GM19452 (cell line): ENCODE data around the gene TRAF2.

Source experiments
- ATAC-seq: cut with Tn5 transposase; IDR thresholded peaks from one replicate; pipeline ENCODE4 v1.9.1; 2021; ENCODE audit not compliant: unreplicated experiment

TRAF2 gene

DNA sequence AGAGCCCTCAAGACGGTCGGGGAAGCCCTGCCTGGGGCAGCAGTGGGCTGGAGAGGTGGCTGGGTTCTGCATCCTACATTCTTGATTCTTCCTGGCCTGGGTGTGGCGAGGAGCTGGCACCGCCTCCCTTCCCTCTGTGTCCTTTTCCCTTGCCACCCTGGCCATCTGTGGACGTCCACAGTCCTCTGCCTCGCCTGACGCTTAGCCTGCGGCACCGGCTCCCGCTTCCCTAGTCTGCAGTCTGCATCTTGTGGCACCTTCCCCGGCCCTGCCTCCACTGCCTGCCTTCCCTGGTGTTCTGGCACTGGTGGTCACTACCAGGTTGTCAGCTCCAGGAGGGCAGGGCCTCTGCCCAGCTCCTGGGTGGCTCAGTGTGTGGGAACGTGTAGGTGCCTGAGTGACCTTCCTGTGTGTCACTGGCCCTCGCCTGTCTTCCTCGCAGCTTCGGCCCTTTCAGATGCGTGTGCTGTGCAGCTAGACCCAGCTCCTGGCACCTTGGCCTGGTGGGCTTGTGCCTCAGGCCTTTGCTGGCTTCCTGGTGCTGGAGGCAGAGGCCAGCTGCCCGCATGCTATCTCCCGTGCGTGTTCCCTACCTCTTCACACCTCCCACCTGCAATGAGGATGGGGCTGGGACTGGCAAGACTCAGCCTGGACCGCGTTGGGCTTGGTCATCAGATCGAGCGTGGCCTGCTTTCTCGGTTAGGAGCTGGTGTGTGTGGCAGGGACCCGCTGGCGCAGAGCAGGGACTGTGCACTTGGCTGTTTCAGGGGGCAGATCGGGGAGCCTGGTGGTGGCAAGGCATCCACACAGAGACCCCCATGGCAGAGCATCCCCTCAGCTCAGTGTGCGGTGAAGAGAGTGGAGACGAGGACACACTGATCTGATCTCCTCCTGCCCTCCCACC, 20.9 kb downstream of the TRAF2 start:
- ATAC-seq, result no peak

GRCh38 chr9:136910197-136910900, 24.0 kb downstream of the TRAF2 start:
- no peak for ATAC-seq

DNA sequence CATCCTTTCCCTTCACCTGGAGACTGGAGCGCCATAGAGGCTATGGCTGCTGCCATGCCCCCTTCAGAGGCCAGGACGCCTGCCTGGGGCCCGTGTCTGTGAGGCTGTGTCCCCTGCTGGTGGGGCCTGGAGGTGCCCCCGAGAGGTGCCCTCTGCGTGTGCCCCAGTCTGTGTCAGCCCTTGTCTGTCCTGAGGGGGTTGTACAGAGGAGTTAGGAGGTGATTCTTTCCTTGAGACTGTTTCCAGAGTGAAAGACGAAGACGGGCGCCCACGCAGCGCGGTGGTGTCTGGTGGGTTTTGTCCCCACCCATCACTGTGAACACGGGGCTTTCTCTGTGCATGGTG, 24.6 kb downstream of the TRAF2 start:
- no peak for ATAC-seq

DNA sequence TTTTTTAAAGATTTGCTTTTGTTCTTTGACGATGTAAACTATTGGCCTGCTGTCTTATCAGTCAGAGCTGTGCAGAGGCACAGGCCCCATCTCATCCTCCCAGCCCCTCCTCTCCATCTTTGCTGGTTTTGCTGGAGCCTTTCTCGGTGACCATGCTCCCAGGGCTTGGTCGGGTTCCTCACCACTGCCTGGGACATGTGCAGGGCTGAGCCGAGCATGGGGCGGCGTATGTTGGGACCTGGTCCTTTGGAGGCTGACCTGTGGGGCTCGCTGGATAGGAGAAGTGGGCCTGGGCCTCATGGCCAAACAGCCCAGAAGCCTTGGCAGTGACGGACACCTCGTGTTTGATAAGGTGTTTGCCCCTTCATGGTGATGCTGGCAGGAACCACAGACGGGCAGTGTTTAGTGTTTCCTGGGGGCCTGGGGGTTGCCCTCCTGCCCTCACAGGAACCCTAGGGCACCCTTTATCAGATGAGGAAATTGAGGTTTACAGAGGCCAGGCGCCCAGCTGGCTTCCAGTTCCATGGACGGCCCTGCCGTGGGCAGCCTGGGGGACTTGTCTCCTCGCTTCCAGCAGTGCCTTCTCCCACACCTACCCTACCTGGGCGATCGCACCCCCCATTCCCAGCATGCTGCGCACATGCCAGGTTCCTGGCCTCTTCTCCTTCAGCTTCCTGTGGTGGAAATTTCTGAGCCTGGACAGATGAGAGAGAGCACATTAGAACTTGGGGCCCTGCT, 27.6 kb downstream of the TRAF2 start:
- no peak for ATAC-seq

DNA sequence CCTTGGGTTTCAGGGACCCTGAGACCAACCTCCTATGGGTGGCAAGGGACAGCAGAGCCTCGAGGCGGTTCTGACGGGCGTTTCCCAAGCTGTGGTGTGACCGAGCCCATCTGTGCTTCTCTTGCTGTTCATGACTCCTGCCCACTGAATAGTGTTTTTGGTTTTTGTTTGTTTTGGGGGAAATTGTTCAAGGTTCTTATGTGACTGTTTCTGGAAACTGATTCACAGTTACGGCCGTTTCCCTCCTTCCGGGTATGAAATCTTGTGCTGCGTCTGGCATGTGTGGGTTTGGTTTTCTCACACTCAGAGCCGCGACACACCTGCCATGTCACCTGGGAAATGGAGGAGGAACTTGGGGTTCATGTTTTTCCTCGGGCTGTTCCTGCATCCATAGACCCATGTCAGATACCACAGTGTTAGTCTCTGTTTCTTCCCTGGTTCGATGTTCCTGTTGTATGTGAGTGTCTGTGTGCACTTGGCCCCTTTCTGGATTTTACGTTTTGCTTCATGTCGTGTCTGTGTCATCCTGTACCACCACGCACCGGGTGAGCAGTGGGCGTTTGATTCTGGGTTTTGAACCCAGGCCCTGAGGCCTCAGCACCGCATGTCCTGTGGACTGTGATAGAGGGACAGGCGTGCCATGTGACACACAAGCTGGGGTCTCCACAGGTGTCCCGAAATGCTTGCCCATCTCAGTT, 29.5 kb downstream of the TRAF2 start:
- ATAC-seq, result no peak

DNA sequence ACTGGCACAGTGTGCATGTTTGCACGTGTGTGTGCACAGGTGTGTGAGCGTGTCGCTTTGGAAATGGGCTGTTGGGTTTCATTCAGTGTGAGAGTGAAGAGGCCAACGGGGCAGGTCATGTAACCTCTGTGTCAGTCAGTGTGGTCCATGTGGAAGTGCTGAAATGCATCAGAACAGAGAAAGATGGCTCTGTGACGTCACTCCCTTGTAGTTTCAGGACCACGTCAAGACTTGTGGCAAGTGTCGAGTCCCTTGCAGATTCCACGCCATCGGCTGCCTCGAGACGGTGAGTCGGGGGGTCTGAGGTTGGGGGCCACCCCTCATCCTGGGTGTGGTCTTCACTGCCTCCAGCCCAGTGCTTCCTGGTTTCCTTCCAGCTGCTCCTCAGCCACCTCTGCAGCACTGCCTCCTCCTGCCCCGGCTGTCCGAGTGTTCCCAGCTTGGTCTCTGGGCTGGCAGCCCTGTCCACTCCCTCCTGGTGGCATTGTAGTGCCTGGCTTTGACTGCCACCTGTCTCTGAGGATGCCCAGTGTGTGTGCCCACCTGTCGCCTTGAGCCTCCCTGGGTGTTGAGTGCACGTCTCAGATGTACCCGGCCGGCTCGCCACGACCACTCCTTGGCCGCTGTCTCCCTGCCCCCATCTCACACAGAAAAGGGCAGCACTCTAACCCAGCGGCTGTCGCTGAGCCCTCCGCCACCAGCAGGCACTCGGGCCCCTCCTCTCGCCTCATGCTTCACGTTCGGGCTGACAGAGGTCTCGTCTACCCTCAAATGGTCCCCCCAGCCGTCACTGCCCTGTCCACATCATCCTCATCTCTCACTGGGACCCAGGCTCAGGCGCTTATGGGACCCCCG, 30.2 kb downstream of the TRAF2 start:
- no peak for ATAC-seq

DNA sequence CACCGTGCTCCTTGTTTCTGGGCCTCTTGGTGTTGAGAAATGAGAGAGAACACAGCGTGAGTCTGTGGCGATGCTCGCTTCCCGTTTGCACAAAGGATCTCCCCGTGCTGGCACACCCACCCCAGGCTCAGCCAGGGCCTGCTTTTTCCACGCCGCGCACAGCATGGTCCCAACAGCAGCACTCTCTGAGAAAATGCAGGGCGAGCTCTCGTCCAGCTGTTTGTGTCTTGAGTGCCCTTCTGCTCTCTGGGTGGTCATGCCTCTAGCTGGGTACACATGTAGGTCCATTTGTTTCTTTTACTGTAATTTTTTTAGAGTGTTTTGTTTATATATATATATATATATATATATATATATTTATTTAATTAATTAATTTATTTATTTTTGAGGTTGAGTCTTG, 31.6 kb downstream of the TRAF2 start:
- ATAC-seq, result no peak

GRCh38 chr9:136920069-136920468, 33.8 kb downstream of the TRAF2 start:
- ATAC-seq, result no peak

GRCh38 chr9:136920734-136921231, 34.5 kb downstream of the TRAF2 start:
- ATAC-seq, result no peak

DNA sequence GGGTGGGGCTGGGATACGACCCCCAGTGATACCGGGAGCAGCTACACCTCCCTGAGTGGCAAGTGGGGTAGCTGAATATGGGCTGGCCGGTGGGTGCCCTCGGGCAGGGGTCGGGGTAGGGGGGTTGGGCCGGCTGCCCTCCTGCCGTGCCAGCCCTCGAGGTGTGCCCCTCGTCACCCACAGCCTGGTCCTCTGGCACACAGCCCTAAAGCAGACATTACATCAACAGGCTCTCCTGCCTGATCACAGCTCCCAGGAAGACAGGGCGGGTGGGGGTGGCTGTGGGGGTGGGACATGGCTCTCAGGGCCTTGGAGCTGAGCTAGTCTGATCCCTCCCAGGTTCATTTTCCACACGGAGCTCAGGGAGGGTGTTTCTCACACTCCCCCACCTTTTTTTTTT, 35.0 kb downstream of the TRAF2 start:
- no peak for ATAC-seq

- no peak for ATAC-seq
Measured at GRCh38 chr9:136921718-136922117, 35.4 kb downstream of the TRAF2 start.

DNA sequence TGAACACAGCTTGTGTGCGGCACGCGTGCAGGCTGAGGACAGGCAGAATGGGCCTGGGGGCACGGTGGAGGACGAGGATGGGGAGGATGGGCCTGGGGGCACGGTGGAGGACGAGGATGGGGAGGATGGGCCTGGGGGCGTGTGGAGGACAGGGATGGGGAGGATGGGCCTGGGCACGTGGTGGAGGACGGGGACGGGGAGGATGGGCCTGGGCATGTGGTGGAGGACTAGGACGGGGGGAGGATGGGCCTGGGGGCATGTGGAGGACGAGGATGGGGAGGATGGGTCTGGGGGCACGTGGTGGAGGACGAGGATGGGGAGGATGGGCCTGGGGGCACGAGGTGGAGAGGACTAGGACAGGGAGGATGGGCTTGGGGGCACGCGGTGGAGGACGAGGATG, 36.2 kb downstream of the TRAF2 start:
- no peak for ATAC-seq

DNA sequence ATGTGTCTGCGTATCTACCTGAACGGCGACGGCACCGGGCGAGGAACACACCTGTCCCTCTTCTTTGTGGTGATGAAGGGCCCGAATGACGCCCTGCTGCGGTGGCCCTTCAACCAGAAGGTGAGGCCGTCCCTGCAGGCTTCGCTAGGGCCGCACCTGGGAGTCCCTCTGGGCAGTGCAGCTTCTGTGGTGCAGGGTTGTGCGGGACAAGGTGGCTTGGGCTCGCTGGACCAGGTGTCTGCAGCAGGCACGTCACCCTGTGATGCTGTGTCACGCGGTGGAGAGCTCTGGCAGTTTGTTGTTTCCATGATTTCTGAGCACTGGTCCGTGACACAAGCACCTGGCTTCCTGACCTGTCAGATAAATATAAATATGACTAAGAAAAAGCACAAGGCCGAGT, 37.6 kb downstream of the TRAF2 start:
- no peak for ATAC-seq

- ATAC-seq, result no peak
Measured at GRCh38 chr9:136925414-136926153, 39.3 kb downstream of the TRAF2 start.

DNA sequence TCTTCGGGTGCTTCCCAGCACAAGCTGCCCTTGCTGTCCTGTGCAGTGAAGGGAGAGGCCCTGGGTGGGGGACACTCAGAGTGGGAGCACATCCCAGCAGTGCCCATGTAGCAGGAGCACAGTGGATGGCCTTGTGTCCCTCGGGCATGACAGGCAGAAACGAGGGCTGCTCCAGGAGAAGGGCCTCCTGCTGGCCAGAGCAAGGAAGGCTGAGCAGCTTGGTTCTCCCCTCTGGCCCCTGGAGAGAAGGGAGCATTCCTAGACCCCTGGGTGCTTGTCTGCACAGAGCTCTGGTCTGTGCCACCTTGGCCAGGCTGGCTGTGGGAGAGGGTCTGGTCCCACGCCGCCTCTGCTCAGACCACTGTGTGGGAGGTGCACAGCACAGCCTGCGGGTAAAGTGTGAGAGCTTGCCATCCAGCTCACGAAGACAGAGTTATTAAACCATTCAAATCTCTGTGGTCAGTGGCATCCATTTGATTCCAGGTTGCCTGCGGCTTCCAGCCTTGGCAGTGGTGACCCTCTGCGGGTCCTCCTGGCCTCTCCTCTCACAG, 39.9 kb downstream of the TRAF2 start:
- ATAC-seq, result no peak

GRCh38 chr9:136926749-136927148, 40.4 kb downstream of the TRAF2 start:
- ATAC-seq, result no peak

DNA sequence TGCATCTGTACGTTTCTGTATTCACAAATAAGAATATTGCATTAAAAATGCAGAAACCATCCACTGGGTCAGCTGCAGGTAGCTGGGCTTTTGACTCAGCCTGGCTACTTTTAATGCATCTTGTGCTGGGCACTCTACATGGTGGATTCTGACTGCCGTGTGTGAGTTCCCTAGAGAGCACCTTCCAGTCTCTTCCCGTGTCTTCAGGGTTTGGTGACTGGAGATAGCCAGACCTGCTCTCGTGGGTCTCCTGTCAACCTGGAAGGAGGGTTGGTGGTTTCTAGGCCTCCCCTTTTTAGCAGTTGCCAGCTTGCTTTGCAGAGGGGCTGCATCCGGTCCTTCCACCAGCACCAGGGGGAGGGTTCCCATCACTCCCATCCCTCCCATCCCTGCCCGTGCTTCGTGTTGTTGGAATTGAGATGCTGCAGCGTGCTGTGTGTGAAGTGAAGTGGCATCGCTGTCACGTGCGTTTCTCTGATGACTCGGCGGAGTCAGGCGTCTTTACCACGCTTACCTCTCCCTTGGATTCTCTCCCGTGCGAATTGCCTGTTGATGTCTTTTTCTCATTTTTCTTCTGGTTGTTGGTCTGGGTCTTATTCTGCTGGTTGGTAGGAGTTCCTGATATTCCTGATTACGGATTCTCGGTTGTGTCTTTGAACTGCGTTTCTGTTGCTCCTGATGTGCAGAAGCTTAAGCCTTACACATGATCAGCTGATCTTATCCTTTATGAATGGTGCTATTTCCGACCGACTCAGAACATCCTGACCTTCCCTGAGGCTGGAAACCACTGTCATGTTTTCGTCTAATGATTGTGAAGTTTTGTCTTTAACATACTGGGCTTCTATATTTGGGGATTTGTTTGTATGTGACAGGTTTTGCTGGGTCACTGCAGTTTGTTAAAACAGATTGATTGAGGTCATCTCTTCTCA, 41.3 kb downstream of the TRAF2 start:
- ATAC-seq, result no peak

GRCh38 chr9:136928591-136928990, 42.3 kb downstream of the TRAF2 start:
- no peak for ATAC-seq
